ENCODE measurements around the gene LHPP.

The LHPP gene

DNA sequence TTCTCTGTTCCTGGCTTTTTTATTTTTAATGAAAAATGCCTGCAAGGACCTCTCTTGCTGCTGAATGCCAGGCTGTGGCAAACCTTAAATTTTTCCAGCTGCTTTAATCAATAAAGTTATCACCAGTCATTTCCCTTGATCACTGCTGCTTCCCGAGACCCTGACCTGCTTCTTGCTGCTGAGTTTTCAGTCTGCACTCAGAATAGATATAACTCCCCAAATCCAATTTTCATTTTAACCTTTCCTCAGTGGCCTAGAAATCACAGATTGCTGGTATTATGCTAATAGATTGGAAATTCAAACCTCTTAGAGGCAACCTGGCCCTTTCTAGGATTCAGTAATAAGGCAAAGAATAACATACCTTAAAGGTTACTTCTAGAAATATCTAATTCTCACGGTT, 43.7 kb downstream of the LHPP start:
- Histone ChIP-seq H3K4me2 (ENCODE audit: low read length) (no peak overlapping the region), H3K9ac (ENCODE audit: low read depth, low read length) (no peak overlapping the region), H3K4me1 (ENCODE audit: control insufficient read depth, insufficient read depth, low read length) (no peaks in the 10 kb centered on the region), H3K27me3 (ENCODE audit: control insufficient read depth, insufficient read depth, low read length) (no peaks in the 10 kb centered on the region), H3K9me3 (replicated peaks; ENCODE audit: low read length) (no peaks in the 10 kb centered on the region), H3K36me3 (ENCODE audit: insufficient read depth, low read length) (no peaks in the 10 kb centered on the region), H3K4me3 (ENCODE audit: low read length) (no peak overlapping the region)

DNA sequence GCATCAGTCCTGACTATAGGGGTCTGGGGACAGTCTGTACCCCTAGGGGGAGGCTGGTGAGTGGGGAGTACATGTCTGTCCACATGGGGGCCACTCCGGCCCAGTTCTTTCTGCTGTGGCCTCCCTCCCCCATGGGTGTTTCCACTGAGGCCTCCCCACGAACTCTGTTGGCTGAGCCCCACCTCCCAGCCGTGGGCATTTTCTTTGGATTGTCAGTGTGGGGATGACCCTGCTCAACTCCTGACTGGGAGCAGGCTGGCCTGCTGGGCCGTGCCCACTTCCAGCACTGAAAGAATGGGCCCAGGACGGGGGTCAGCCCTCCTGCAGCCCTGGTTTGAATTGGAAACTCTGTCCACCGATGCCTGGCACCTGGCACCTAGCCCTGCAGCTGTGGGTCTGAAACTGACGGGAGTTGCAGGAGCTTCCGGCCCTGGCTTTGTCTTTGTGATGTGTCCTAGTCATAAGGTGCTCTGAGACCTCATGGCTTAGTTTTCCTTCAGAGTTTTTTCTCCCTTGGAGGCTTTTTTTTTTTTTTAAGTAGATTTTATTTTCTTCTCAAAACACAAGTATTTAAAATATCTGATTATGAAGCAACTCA, 46.5 kb downstream of the LHPP start:
- H3K27me3 ChIP-seq (ENCODE audit: control insufficient read depth, insufficient read depth, low read length): no peaks in the 10 kb centered on the region
- H3K4me2 ChIP-seq (ENCODE audit: low read length): no peak overlapping the region
- no peak overlapping the region for H3K9ac ChIP-seq (ENCODE audit: low read depth, low read length)

GRCh38 chr10:124508907-124509454, 47.4 kb downstream of the LHPP start:
- H3K4me1 ChIP-seq (ENCODE audit: control insufficient read depth, insufficient read depth, low read length): no peaks in the 10 kb centered on the region
- H3K9ac ChIP-seq (ENCODE audit: low read depth, low read length): no peak overlapping the region
- no peak overlapping the region for H3K4me2 ChIP-seq (ENCODE audit: low read length)
- no peak overlapping the region for H3K4me3 ChIP-seq (ENCODE audit: low read length)
- H3K27me3 ChIP-seq (ENCODE audit: control insufficient read depth, insufficient read depth, low read length): no peaks in the 10 kb centered on the region
- no peaks in the 10 kb centered on the region for H3K9me3 ChIP-seq (replicated peaks; ENCODE audit: low read length)
- no peaks in the 10 kb centered on the region for H3K36me3 ChIP-seq (ENCODE audit: insufficient read depth, low read length)

More for the DNA sequence above, 46.5 kb downstream of the LHPP start:
- Histone ChIP-seq H3K36me3 (ENCODE audit: insufficient read depth, low read length) (no peaks in the 10 kb centered on the region), H3K4me1 (ENCODE audit: control insufficient read depth, insufficient read depth, low read length) (no peaks in the 10 kb centered on the region), H3K4me3 (ENCODE audit: low read length) (no peak overlapping the region), H3K9me3 (replicated peaks; ENCODE audit: low read length) (no peaks in the 10 kb centered on the region)

DNA sequence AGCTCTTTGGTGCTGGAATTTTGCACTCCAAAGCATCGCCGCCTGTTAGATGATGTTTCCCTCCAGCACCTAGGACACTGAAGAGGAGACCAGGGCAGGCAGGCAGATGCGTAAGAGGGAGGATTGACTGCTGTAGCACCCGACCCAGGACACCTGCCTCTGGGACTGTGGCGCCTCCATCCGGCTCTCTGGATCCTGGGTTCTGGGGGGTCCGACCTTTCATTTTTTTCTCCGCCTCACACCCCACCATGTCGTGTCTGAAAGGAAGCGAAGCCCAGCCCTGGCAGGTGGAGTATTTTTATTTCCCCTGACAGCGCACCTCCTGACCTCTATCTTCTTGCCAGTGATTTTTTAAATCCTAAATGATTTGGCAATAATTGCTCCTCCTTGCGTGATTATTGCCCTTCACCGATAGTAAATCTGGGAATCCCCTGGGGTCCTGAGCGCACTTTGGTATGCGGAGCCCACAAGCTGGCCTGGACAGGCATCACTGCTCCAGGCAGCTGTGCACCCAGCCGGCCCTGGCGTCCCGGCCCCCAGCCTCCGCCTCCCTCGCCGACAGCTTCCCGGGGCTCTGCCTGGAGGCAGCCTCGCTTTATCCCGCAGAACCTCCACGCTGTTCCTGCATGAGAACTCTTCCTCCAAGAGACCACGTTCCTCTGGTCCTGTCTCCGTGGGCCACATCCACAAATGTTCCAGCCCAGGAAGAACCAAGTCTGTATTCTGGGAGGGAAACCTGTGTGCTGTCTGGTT, 48.4 kb downstream of the LHPP start:
- Histone ChIP-seq H3K36me3 (ENCODE audit: insufficient read depth, low read length) (no peaks in the 10 kb centered on the region), H3K4me2 (ENCODE audit: low read length) (no peak overlapping the region), H3K4me3 (ENCODE audit: low read length) (no peak overlapping the region), H3K9me3 (replicated peaks; ENCODE audit: low read length) (no peaks in the 10 kb centered on the region), H3K4me1 (ENCODE audit: control insufficient read depth, insufficient read depth, low read length) (no peaks in the 10 kb centered on the region), H3K9ac (ENCODE audit: low read depth, low read length) (no peak overlapping the region), H3K27me3 (ENCODE audit: control insufficient read depth, insufficient read depth, low read length) (no peaks in the 10 kb centered on the region)

- Histone ChIP-seq H3K9ac (ENCODE audit: low read depth, low read length) (no peak overlapping the region), H3K4me1 (ENCODE audit: control insufficient read depth, insufficient read depth, low read length) (no peaks in the 10 kb centered on the region), H3K36me3 (ENCODE audit: insufficient read depth, low read length) (no peaks in the 10 kb centered on the region), H3K4me3 (ENCODE audit: low read length) (no peak overlapping the region), H3K4me2 (ENCODE audit: low read length) (no peak overlapping the region), H3K9me3 (replicated peaks; ENCODE audit: low read length) (no peaks in the 10 kb centered on the region), H3K27me3 (ENCODE audit: control insufficient read depth, insufficient read depth, low read length) (peaks cover 5% of the 10 kb centered on the region)
Observed at GRCh38 chr10:124510759-124511158, 49.1 kb downstream of the LHPP start.

DNA sequence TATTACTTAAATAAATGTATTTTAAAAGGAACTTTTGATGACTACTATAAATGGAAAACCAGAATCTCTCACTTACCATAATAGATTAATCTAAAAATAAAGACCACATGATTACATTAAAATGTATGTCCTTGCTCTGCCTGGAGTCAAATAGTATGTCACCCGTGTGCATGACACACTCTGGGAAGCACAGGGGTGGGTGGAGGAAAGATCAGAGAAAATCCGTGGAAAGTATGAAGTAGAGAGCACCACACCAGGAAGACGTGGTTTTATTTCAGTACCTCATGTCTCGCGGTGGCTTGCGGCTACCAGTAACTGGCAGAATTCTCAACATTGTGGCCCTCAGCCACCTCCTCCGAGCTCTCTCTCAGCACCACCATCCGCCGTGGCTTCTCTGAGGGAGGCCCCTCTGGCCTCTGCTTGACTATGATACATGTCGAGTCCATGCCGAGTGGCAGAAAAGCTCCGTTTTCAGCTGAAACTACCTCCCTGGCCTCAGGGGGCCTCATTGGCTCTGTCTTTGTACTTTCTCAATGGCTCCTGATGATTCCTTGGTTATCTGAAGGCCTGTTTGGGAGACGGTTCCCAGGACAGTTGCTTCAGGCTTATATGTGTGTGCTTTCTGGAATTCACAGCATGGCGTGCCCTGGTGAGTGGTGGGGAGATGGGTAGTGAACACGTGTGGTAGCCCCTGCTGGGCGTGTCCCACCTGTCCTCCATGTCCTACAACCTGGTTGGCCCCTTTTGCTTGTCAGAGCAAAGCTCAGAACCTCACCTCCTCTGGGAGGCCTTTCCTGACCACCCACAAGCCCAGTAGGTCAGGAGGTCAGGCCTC, 49.8 kb downstream of the LHPP start:
- H3K4me3 ChIP-seq (ENCODE audit: low read length): no peak overlapping the region
- no peaks in the 10 kb centered on the region for H3K4me1 ChIP-seq (ENCODE audit: control insufficient read depth, insufficient read depth, low read length)
- peaks cover 5% of the 10 kb centered on the region for H3K27me3 ChIP-seq (ENCODE audit: control insufficient read depth, insufficient read depth, low read length)
- no peak overlapping the region for H3K9ac ChIP-seq (ENCODE audit: low read depth, low read length)
- no peaks in the 10 kb centered on the region for H3K9me3 ChIP-seq (replicated peaks; ENCODE audit: low read length)
- H3K4me2 ChIP-seq (ENCODE audit: low read length): no peak overlapping the region
- no peaks in the 10 kb centered on the region for H3K36me3 ChIP-seq (ENCODE audit: insufficient read depth, low read length)

GRCh38 chr10:124512040-124512428, 50.4 kb downstream of the LHPP start:
- no peaks in the 10 kb centered on the region for H3K36me3 ChIP-seq (ENCODE audit: insufficient read depth, low read length)
- H3K4me3 ChIP-seq (ENCODE audit: low read length): no peak overlapping the region
- no peaks in the 10 kb centered on the region for H3K4me1 ChIP-seq (ENCODE audit: control insufficient read depth, insufficient read depth, low read length)
- H3K27me3 ChIP-seq (ENCODE audit: control insufficient read depth, insufficient read depth, low read length): peaks cover 5% of the 10 kb centered on the region
- no peak overlapping the region for H3K4me2 ChIP-seq (ENCODE audit: low read length)
- no peaks in the 10 kb centered on the region for H3K9me3 ChIP-seq (replicated peaks; ENCODE audit: low read length)
- no peak overlapping the region for H3K9ac ChIP-seq (ENCODE audit: low read depth, low read length)

DNA sequence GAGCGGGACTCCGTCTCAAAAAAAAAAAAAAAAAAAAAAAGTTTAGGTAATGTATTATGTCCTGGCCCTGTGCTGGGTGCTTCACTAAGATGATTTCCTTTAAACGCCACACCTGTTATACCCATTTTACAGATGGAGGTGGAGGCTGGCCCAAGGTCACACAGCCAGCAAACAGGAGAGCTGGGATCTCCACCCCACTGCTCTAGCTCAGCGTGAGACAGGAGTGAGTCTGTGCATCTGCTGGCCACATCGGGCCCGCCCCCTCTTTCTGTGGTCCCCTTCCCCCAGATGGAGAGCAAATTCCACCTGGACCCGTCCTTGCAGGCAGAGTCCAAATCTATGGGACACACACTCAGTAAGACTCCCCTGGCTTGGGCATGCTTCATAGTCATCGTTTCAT, 51.0 kb downstream of the LHPP start:
- H3K36me3 ChIP-seq (ENCODE audit: insufficient read depth, low read length): no peaks in the 10 kb centered on the region
- no peaks in the 10 kb centered on the region for H3K4me1 ChIP-seq (ENCODE audit: control insufficient read depth, insufficient read depth, low read length)
- H3K27me3 ChIP-seq (ENCODE audit: control insufficient read depth, insufficient read depth, low read length): peaks cover 5% of the 10 kb centered on the region
- no peak overlapping the region for H3K4me3 ChIP-seq (ENCODE audit: low read length)
- H3K9ac ChIP-seq (ENCODE audit: low read depth, low read length): no peak overlapping the region
- H3K4me2 ChIP-seq (ENCODE audit: low read length): no peak overlapping the region
- no peaks in the 10 kb centered on the region for H3K9me3 ChIP-seq (replicated peaks; ENCODE audit: low read length)

GRCh38 chr10:124515244-124515970, 53.8 kb downstream of the LHPP start:
- Histone ChIP-seq H3K4me1 (ENCODE audit: control insufficient read depth, insufficient read depth, low read length) (no peaks in the 10 kb centered on the region), H3K27me3 (ENCODE audit: control insufficient read depth, insufficient read depth, low read length) (peaks cover 5% of the 10 kb centered on the region), H3K4me2 (ENCODE audit: low read length) (no peak overlapping the region), H3K4me3 (ENCODE audit: low read length) (no peak overlapping the region), H3K36me3 (ENCODE audit: insufficient read depth, low read length) (no peaks in the 10 kb centered on the region), H3K9me3 (replicated peaks; ENCODE audit: low read length) (no peaks in the 10 kb centered on the region), H3K9ac (ENCODE audit: low read depth, low read length) (no peak overlapping the region)

DNA sequence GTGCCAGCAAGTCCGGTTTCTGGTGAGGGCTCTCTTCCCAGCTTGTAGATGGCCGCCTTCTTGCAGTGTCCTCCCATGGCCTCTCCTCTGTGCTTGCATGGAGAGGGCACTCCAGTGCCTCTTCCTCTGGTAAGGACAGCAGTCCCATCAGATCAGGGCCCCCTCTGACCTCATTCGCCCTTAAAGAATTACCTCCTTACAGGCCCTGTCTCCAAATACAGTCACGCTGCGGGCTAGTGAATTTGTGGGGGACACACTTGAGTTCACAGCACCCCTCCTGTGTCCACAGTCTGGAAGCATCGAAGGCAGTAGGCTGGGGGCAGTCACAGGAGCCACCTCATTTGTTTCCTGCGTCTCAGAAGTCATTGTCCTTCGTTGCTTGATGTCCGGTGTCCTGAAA, 54.6 kb downstream of the LHPP start:
- no peaks in the 10 kb centered on the region for H3K9me3 ChIP-seq (replicated peaks; ENCODE audit: low read length)
- H3K4me2 ChIP-seq (ENCODE audit: low read length): no peak overlapping the region
- H3K9ac ChIP-seq (ENCODE audit: low read depth, low read length): no peak overlapping the region
- H3K4me3 ChIP-seq (ENCODE audit: low read length): no peak overlapping the region
- peaks cover 5% of the 10 kb centered on the region for H3K27me3 ChIP-seq (ENCODE audit: control insufficient read depth, insufficient read depth, low read length)
- H3K4me1 ChIP-seq (ENCODE audit: control insufficient read depth, insufficient read depth, low read length): peaks cover under 1% of the 10 kb centered on the region
- H3K36me3 ChIP-seq (ENCODE audit: insufficient read depth, low read length): no peaks in the 10 kb centered on the region
